ENCODE data around the gene USP49.

DNA sequence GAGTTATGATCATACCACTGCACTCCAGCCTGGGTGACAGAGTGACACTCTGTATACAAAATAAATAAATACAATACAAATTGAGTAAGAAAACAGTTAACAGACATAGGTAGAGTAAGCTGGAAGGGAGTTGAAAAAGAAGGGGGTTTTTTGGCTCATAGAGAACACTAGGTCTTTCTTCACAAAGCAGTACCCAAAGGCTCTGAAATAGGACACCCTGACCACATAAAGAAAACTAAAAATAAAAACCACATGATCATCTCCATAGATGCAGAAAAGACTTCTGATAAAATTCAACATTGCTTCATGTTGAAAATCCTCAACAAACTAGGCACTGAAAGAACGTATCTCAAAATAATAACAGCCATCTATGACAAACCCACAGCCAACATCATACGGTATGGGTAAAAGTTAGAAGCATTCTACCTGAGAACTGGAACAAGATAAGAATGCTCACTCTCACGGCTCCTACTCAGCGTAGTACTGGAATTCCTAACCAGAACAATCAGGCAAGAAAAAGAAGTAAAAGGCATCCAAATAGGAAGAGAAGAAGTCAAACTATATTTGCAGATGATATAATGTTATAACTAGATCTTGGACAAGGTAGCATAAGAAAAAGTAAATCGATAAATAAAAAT is 59.0 kb downstream of the USP49 start:
- TF ChIP-seq CTCF (IDR thresholded peaks at IDR 0.05) = no peak
- TF ChIP-seq POLR2A (IDR thresholded peaks at IDR 0.05) = no peak
- no peak for TF ChIP-seq POLR2AphosphoS5 (IDR thresholded peaks at IDR 0.05)

Data from transverse colon (tissue), 4 donors.